GM13977 (cell line): Measurements from ENCODE around the gene ATG9A.

Experiments
- DNase-seq: peaks from one replicate; pipeline ENCODE4 v3.0.0; 2012; ENCODE audit warnings: low spot score
- CTCF ChIP-seq: IDR thresholded peaks from 2 replicates; pipeline ENCODE4 v1.5.1; 2012; ENCODE audit warnings: mild to moderate bottlenecking, control low read depth; ENCODE audit not compliant: insufficient read depth; ENCODE audit errors: extremely low read depth, missing control alignments
- in situ Hi-C: fragments of 300-500 bp; cut with MboI; formaldehyde crosslinking; loops from one replicate; pipeline ENCODE4 v1.12.0; 2022; ENCODE audit warnings: low sequenced_read_pairs, low pct_unique_long_range_greater_than_20kb, mixed read lengths, inconsistent platforms; ENCODE audit not compliant: unreplicated experiment

The ATG9A gene

GRCh38 chr2:219252084-219252483, 22.6 kb upstream of the ATG9A start:
- in situ Hi-C loops = no loop called here
- no peak for TF ChIP-seq CTCF
- no peak for DNase-seq

GRCh38 chr2:219251656-219252055, 22.2 kb upstream of the ATG9A start:
- TF ChIP-seq CTCF = no peak
- in situ Hi-C loops = no loop called here
- no peak for DNase-seq

GRCh38 chr2:219250049-219250781, 20.8 kb upstream of the ATG9A start:
- in situ Hi-C loops = no loop called here
- DNase-seq = no peak
- TF ChIP-seq CTCF = no peak

- peak; percentile 45 for DNase-seq
- in situ Hi-C loops = no loop called here
- no peak for TF ChIP-seq CTCF
Observed at GRCh38 chr2:219249203-219249980, 20.0 kb upstream of the ATG9A start.

GRCh38 chr2:219248845-219249202, 19.4 kb upstream of the ATG9A start:
- no peak for DNase-seq
- TF ChIP-seq CTCF = no peak
- in situ Hi-C loops = no loop called here

GRCh38 chr2:219247678-219248642, 18.5 kb upstream of the ATG9A start:
- TF ChIP-seq CTCF = no peak
- no peak for DNase-seq
- in situ Hi-C loops = no loop called here
